RKO (cell line): ENCODE data around the gene AMIGO2.
A peak's percentile ranks its signal among the peaks of the same experiment; 100 is the strongest.
"Not testable (repeated sequence)": the region's sequence is repeated elsewhere in the genome, so short reads cannot be mapped to it uniquely, and the experiment has no call there.

ENCODE experiments used
- DNase-seq: peaks from one replicate; pipeline ENCODE4 v3.0.0-alpha.2; 2016; ENCODE audit warnings: low spot score

Gene AMIGO2, protein sequence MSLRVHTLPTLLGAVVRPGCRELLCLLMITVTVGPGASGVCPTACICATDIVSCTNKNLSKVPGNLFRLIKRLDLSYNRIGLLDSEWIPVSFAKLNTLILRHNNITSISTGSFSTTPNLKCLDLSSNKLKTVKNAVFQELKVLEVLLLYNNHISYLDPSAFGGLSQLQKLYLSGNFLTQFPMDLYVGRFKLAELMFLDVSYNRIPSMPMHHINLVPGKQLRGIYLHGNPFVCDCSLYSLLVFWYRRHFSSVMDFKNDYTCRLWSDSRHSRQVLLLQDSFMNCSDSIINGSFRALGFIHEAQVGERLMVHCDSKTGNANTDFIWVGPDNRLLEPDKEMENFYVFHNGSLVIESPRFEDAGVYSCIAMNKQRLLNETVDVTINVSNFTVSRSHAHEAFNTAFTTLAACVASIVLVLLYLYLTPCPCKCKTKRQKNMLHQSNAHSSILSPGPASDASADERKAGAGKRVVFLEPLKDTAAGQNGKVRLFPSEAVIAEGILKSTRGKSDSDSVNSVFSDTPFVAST

DNA sequence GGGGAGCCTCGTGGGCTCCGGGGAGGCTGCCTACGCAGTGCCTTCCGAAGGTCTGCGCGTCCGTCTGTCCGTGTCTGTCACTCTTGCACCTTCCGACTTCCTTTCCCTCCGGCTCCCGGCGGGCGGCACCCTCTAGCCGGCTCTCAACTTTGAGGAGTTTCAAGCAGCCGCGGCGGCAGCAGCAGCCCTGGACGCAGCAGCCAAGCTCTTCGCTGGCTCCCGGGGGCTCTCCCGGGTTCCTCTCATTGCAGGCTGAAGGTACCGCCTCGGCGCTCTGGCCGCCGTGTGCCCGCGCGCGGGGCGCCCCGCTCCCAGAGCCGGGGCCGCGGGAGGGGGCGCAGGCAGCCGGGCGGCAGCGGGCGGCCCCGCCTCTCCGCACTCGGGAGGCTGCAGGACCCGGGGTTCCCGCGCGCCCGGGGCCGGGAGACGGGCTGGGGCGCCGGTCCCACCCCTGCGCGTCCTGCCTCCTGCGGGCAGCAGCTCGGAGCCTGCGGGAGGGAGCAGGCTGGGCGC lies at the start of gene AMIGO2, which contains the start of gene PCED1B:
Gene AMIGO2 (minus strand): TSS at position 492 of the 513 bp plus-strand sequence. CDS start 957 bp downstream, outside the sequence.
Gene PCED1B (plus strand): TSS at position 154 of the 513 bp plus-strand sequence. CDS start 155,443 bp downstream, outside the sequence.
- peak; percentile 45 for DNase-seq

DNA sequence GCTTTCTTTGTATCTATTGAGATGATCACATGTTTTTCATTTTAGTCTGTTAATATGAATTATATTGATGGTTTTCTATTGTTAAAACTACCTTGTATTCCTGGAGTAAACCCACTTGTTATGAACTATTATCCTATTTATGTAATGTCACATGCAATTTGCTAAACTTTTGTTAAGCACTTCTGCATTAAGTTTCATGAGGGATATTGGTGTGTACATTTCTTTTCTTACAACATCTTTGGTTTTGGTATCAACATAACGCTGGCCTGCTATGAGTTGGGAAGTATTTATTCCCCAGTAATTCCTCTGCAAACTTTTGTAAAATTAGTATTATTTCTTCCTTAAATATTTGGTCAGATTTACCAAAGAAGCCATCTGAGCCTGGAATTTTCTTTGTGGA lies 46.5 kb upstream of the AMIGO2 start:
- no peak for DNase-seq

DNA sequence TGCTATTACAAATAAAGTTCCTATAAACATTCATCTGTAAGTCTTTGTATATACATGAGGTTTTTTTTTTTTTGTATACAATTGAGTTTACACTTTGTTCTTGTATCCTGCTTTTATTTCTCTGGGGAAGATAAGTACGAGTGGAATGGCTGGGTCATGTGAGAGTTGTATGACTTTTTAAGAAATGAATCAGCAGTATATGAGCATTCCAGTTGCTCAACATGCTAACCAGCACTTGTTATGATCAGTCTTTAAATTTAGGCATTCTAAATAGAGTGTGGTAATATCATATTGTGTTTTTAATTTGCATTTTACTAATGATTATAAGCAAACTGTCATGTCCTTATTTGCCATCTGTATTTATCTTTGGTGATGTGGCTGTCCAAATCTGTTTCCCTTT lies 44.7 kb upstream of the AMIGO2 start:
- peak; percentile 6 for DNase-seq

DNA sequence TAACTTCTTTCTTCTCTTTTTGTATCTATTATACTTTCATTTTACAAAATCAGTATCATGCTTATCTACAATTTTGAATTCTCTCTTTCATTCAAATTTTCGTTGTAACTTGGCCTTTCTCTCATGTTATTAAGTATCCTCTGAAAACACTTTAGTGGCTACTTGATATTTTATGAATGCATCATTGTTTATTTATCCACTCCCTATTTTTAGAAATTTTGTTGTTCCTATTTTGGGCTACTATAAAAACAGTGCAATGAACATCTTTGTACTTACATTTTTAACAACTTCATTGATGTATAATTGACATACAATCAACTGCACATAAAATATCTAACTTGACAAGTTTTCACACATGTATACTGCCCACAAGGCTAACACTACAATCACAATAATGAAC lies 44.0 kb upstream of the AMIGO2 start:
- no peak for DNase-seq

DNA sequence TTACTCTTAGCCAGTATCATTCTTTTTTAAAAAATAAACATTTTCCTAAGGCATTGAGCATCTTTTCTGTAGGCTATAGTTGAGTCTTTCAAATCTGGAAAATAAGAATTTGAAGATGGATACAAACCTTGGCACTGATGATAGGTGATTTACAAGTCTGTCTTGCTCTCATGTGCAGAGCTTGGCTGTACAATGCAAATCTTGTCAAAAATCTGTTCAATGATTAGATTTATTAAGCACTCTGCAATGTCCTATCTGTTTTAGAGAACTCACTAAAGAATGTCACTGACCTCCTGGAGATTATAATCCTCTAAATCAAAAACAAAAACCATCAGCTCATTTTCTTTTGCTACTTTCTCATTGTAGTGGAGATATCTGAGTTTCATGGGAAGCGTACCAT lies 42.8 kb upstream of the AMIGO2 start:
- DNase-seq, result no peak

DNA sequence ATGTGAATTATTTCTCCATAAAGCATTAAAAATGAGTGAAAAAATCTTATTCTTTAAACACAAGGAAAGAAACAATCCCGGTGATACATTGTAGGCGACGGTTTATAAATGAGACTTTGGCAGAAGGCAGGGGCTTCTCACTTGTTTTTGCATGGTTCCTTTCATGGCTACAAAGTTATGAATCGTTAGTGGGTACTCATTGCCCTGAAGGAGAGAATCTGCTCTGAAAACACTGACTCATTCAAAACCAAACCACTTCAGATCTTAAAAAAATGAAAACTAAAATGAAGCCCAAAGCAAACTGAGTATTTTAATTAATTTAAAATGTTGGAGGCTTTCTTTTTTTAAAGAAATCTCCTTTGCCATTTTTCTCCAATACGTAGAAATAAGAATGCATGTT lies 41.4 kb upstream of the AMIGO2 start:
- DNase-seq, result no peak

DNA sequence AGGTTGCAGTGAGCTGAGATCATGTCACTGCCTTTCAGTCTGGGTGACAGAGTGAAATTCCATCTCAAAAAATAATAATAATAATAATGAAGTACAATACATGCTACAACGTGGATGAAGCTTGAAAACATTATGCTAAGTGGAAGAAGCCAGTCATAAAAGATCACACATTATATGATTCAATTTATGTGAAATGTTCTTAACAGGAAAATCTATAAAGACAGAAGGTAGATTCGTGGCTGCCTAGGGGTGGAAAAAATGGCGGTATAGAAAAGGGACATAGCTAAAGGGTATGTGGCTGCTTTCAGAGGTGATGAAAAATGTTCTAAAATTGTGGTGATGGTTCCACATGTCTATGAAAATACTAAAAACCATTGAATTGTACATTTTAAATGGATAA lies 41.0 kb upstream of the AMIGO2 start:
- no peak for DNase-seq

DNA sequence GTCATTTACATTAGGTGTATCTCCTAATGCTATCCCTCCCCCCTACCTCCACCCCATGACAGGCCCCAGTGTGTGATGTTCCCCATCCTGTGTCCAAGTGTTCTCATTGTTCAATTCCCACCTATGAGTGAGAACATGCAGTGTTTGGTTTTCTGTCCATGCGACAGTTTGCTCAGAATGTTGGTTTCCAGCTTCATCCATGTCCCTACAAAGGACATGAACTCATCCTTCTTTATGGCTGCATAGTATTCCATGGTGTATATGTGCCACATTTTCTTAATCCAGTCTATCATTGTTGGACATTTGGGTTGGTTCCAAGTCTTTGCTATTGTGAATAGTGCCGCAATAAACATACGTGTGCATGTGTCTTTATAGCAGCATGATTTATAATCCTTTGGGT lies 37.5 kb upstream of the AMIGO2 start:
- not testable (repeated sequence) for DNase-seq

DNA sequence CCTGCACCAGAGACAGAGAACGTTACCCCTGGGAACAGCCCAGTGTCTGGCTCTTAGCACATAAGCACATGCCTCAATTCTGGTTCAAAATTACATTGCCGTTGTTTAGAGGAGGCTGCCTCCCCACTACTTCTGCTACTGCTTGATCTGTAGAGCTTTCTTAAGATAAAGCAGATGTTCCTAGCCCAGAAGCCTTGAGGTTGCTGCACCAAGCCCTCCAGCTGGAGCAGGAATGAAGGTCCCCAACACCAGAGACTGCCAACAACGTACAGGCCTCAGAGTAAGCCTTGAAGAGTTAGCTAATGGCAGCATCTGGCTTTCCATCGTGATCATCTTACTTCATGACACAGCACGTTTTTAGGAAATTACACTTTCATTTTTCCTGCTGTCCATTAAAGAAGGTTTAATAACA lies 34.7 kb upstream of the AMIGO2 start:
- no peak for DNase-seq

DNA sequence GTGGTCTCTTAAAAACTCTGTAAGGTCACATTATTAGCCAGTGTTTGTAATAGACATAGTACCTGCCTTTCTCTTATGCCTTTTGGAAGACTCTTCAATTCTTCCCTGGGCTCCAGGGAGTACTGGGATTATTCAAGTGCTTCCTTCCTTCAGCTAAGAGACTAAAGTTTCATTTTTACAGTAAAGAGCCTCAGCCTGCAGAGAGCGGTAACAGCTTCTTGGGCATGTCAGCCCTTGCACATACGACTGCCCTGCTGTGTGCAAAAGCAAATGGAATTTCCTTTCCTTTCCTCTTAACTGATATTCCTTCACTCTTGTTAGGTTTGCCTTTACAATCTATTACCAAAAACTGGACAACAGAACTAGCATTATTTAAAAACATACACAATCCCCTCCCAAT lies 32.9 kb upstream of the AMIGO2 start:
- no peak for DNase-seq

DNA sequence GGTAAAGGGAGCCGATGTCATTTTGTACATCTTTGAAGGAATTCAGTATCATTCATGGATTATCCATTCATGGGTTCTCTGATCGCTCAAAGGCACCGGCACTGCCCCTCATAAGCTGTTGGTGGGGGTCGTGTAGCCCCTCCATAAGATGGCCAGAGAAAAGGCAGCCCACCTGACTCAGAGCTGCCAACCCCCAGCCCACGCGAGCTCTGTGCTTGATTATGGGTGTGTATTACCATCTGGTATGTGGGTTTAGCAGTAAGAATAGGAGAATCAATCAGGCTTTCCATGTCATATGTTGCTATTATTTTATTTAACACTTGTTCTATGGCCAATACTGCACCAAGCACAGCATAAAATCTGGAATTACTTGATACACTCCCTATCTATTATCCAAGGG lies 32.1 kb upstream of the AMIGO2 start:
- no peak for DNase-seq

DNA sequence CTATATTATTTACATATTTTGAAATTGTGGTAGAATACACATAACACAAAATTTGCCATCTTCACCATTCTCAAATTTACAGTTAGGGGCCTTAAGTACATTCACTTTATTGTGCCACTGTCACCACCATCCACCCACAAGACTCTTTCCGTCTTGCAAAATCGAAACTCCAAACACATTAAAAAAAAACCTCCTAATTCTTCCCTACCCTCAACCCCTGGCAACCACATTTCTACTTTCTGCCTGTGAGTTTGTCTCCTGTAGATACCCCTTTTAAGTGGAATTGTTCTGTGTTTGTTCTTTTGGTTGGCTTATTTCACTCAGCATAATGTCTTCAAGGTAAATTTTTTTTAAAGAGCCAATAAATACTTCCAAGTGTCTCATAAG lies 31.6 kb upstream of the AMIGO2 start:
- DNase-seq, result no peak

DNA sequence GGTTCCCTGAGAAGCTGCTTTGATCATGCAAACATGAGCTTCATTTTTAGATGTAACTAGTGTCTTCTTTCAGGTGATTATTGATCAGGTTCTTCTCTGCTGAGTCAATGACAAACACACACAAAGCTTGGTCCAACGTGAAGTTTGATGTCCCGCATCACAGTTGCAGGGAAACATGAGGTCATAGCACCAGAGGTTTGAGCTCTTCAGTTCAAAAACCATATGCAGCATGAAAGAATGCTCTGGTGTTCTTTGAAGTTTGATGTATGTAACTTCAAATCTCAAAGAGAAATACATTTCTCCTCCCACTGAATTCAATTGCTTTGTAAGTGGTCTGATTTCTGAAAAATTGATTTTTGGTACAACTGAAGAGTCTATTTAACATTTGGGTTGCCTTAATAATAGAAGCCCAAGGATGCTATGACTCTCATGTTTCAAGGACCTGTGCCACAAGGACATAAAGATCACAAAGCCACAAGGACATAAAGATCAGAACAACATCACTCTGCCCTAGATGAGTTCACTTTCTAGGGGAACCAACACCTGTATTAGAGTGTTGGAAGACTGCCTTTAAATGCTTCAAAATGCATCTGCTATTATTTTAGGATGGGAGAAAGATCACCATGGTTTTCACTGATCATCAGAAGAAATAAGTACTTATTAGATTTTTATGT lies 31.1 kb upstream of the AMIGO2 start:
- DNase-seq, result no peak

DNA sequence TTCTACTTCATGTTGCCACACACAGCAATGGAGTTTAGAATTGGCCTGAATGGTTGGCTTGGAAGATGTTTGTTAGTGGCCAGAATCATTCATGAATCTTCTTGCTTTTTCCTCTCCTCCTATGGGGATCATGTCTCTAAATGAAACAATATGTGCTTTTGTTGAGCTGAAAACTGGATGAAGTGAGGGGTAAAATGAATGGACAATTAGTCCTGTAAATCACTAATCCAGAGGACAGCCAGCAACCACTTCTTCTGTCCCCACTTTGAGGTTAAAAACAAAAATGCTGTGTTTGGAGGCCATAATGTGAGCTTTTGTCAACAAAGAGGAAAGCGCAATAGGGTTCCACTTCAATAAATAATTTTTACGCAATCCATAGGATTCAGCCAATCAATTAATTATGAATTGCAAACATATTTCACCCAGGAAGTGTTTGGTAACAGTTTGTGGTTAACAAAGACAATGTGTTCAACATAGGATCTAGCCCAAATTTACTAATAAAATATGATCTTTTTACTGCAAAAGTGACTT lies 30.3 kb upstream of the AMIGO2 start:
- DNase-seq, result no peak

DNA sequence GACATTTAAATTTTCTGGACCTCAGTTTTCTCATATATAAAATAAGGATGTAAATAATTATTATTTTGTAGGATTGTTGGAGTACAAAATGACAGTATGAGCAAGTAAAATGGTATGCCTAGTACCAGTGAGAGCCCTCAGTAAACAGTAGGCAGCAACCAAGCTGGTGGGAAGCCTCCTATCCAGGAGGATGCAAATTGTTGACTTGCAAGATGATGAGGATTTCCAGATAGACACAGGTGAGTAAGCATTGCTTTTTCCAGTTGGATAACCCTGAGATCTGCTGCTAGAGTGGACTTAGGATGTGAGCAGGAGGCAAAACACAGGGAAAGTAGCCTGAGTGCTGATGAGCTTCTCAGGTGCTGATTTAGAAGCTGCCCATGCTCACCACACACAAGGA lies 28.2 kb upstream of the AMIGO2 start:
- DNase-seq, result no peak

DNA sequence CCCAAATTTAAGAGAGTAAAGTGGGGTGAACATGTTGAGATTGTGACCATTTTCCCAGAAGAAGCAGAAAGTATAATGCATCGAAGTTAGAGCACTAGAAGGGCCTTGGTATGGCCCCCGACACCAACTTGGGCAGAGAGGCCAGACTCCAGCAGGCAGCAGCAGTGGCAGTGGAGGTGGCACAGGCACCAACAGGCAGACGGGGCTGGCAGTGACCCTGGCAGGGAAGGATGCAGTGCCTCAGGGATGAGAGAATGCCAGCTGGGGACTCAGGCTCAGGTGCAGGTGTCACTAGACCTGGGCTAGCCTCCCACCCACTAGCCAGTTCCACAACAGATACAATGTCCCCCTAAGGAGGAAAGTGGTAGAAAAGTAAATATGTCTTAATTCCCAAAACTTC lies 27.7 kb upstream of the AMIGO2 start:
- DNase-seq, result no peak

DNA sequence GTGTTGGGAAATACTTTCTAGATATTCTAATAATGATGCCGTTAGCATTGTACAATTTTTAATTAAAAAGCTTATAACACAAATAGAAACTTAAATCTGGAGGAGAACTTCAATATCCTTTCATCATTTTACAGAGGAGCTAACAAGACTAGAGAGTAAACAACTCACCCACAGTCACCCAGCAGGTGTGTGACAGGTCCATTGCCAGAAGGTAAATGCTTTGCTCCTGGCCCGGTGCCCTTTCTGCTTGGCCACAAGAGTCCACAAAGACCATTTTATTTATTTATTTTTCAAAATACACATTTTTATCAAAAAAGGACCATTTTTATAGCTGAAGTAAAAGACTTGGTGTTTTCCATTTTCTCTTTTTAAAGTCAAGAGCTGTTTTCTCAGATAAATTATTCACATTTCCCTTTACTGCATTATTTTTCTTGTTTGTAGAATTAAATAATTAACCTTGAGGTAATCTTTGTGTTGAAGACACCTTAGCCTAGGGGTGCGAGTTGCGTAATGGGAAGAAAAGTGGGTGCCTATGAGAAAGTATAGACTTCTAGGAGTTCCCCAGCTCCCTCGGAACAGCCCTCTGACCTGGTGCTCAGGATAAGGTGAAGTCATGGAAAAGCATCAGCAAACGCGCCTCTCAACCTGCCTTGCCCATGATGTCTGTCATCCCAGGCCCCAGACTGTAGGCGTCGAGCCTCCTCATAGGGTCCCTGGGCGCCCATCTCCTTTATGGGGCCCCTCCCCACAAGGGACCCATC lies 26.3 kb upstream of the AMIGO2 start:
- no peak for DNase-seq

DNA sequence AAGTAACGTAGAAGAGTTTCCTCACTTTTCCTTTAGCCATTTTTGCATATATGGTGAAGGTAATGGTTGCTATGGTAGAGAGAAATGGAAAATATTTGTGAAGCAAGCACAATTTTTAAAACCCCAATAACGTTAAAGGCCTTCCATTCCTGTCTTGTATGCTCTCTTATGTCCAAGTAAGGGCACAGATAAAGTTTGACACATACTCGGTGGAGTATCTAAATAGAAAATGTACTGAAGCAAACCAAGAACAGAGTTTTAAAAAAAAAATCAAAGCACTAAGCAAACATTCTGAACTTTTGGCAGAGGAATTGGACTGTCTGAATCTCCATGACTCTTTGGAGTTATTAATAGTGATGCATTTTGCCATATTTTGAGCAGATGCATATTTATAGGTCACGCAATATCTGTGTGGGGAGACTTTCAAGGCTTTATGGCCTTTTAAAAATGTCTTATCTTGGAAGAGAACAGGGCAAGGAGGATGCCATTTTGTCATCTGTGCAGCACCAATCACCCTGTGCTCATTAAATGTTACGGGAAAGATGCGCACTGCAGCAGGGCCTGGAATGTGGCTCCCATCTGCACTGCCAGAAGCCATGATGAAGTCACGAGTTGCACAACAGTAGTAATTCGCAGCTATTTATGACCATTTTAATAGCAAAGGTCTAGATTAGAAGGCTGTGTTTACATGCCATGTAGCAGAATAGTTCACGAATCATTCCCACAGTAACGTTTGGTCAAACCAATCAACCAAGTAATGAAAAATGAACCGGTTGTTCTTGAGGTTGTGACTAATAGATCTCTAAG lies 23.3 kb upstream of the AMIGO2 start:
- DNase-seq, result no peak

DNA sequence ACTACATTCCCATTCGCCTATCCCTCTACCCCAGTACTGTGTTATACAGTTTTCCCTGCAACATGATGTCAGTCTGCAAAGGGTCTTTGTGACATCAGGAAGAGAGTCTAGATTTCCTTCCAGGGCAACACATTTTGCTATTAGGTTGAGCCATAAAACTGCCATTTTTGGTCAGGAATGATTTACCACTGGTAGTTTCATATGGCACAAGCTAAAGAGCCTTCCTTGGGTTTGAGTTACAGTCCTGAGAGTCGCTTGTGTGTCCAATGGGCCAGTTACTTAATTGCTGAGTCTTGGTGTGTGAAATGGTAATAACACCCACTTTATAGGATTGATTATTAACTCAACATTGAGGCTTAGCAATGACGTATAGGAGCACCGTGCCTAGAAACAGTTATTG lies 22.6 kb upstream of the AMIGO2 start:
- no peak for DNase-seq

DNA sequence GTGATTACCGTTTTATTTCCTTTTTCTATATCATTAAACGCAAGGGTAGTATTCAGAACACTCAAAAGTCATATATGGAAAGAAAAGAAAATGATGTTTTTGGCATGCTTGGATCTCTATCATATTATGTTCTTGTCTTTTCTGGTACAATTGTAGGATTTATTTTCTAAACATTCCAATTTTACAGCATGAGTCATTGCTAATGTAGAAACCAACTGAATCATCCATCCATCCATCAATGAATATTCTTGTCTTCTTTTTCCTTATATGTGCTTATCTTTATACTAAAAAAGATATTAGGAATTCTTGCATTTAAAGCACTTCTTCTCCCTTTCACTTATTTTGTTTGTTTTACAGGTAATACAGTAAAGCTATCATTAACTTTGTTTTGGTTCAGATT lies 20.4 kb upstream of the AMIGO2 start:
- no peak for DNase-seq

DNA sequence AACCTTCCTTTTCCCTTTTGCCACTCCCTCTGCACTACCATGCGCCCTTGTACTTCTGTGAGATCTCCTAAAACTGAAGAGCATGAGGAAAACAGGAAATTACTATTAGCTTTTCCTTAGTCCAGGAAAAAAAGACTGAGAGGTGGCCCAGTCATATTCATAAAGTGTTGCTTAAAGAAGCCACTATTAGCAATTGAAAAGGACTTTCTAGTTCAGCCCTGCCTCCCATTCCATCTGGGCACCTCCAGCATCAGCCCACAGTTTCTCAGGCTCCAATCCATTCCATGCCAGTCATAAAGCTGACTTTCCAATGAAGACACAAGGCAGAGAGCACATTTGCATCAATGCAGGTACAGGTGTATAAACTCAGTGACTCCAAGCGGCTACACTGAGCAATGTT lies 19.9 kb upstream of the AMIGO2 start:
- DNase-seq, result no peak
